HG03575 (cell line): ENCODE measurements around the gene JADE1.

Experiments
- ATAC-seq: cut with Tn5 transposase; IDR thresholded peaks from one replicate; pipeline ENCODE4 v1.9.1; 2021; ENCODE audit not compliant: unreplicated experiment, insufficient number of reproducible peaks, low FRiP score; ENCODE audit errors: extremely low read depth

JADE1 gene

GRCh38 chr4:128803783-128804182 lies 5.7 kb upstream of the JADE1 start:
- ATAC-seq: no peak

GRCh38 chr4:128810331-128810870 lies 901 bp downstream of the JADE1 start:
- no peak for ATAC-seq

- no peak for ATAC-seq
Observed at GRCh38 chr4:128810871-128811570, 1.5 kb downstream of the JADE1 start.

GRCh38 chr4:128811571-128812441 lies 2.3 kb downstream of the JADE1 start:
- peak; percentile 19 for ATAC-seq

- no peak for ATAC-seq
Observed at GRCh38 chr4:128812442-128813235, 3.1 kb downstream of the JADE1 start.

- ATAC-seq: no peak
Observed at GRCh38 chr4:128813965-128814364, 4.5 kb downstream of the JADE1 start.

GRCh38 chr4:128818442-128818841 lies 8.9 kb downstream of the JADE1 start:
- ATAC-seq: no peak

- no peak for ATAC-seq
Observed at GRCh38 chr4:128819082-128819742, 9.7 kb downstream of the JADE1 start.

GRCh38 chr4:128820671-128821070 lies 11.2 kb downstream of the JADE1 start:
- ATAC-seq: no peak

GRCh38 chr4:128821151-128821550 lies 11.7 kb downstream of the JADE1 start:
- ATAC-seq: no peak

- no peak for ATAC-seq
Observed at GRCh38 chr4:128823025-128823661, 13.6 kb downstream of the JADE1 start.

- ATAC-seq: no peak
Observed at GRCh38 chr4:128825226-128825625, 15.7 kb downstream of the JADE1 start.

- ATAC-seq: no peak
Observed at GRCh38 chr4:128827296-128827695, 17.8 kb downstream of the JADE1 start.

GRCh38 chr4:128830906-128831503 lies 21.5 kb downstream of the JADE1 start:
- no peak for ATAC-seq

GRCh38 chr4:128831531-128832242 lies 22.2 kb downstream of the JADE1 start:
- no peak for ATAC-seq

- ATAC-seq: no peak
Observed at GRCh38 chr4:128832243-128832625, 22.7 kb downstream of the JADE1 start.

- ATAC-seq: no peak
Observed at GRCh38 chr4:128835498-128836222, 26.2 kb downstream of the JADE1 start.
